ENCODE data around the gene SETSIP. TPM values are rescaled to one million over a fixed set of nuclear protein-coding genes. Genes with fewer than 3 reads are reported as not detected.
"Not testable (repeated sequence)": the region's sequence is repeated elsewhere in the genome, so short reads cannot be mapped to it uniquely, and the experiment has no call there.

Gene SETSIP
- total RNA-seq, 2 experiments from 2014 or later = not detected

GRCh38 chr1:92085727-92086126 lies 10.5 kb upstream of the SETSIP start:
- ChIA-PET CTCF (interaction anchor here (1.3 kb wide), 1 partner anchor 11 kb away, joined by 3 read pairs; no protein-coding TSS in a partner anchor), POLR2A (no interaction called here)
- Mint-ChIP-seq H3K36me3 (ENCODE audit: low read depth) (peaks cover 19% of the 10 kb centered on the region), H3K4me3 (no peak overlapping the region), H3K27ac (no peak overlapping the region), H3K4me1 (peaks cover 9% of the 10 kb centered on the region), H3K27me3 (no peaks in the 10 kb centered on the region), H3K9me3 (ENCODE audit: low read depth) (peaks cover 2% of the 10 kb centered on the region)
- ATAC-seq (no peak), DNase-seq (no peak)
- intact Hi-C loops (cut with DNase I, micrococcal nuclease) = no loop called here

DNA sequence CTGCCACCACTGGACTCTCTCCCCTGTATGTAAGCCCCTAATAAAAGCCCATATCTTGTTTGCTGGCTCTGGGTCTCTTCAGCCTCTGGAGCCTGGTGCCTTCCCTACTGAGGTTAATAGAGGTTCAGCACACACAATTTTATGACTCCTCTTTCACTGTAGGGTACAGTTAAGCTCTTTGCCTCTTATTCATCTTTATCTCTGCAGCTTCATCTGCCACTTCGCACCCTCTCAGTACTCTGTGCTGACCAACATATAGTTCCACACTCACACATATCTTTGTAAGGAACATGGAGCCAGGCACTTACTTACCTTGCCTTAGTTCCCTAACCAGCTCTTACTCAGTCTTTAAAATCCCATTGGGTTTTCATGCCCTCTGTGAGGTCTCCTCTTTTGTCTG lies 9.4 kb upstream of the SETSIP start:
- ChIA-PET CTCF (interaction anchor here (1.3 kb wide), 1 partner anchor 10 kb away, joined by 3 read pairs; no protein-coding TSS in a partner anchor), POLR2A (no interaction called here)
- DNase-seq (no peak), ATAC-seq (no peak)
- no peaks in the 10 kb centered on the region for H3K27me3 Mint-ChIP-seq
- peaks cover 2% of the 10 kb centered on the region for H3K9me3 Mint-ChIP-seq (ENCODE audit: low read depth)
- H3K27ac Mint-ChIP-seq = no peak overlapping the region
- intact Hi-C loops (cut with DNase I, micrococcal nuclease) = loop anchor here in 1 of 2 experiments (5.0 kb wide), 1 partner anchor 748 kb away; the partner anchor contains the start of gene RPL5
- H3K4me3 Mint-ChIP-seq = no peak overlapping the region
- H3K36me3 Mint-ChIP-seq (ENCODE audit: low read depth) = peaks cover 19% of the 10 kb centered on the region
- H3K4me1 Mint-ChIP-seq = peaks cover 14% of the 10 kb centered on the region

- CTCF ChIA-PET = interaction anchor here (0.8 to 1.2 kb wide), 4 partner anchors 81 to 750 kb away, joined by 3 to 4 read pairs (median 3); partner anchors contain the start of gene RPL5
- Mint-ChIP-seq H3K4me1 (peaks cover 15% of the 10 kb centered on the region), H3K4me3 (peak overlapping the region; percentile 84), H3K27me3 (no peaks in the 10 kb centered on the region), H3K9me3 (ENCODE audit: low read depth) (peaks cover 2% of the 10 kb centered on the region), H3K36me3 (ENCODE audit: low read depth) (peaks cover 13% of the 10 kb centered on the region), H3K27ac (no peak overlapping the region)
- no peak for ATAC-seq
- intact Hi-C loops (cut with DNase I, micrococcal nuclease) = loop anchor here in 1 of 2 experiments (2.0 to 5.0 kb wide), 3 partner anchors 542 to 751 kb away; partner anchors contain the start of genes CDC7 and RPL5
- DNase-seq = no peak
- POLR2A ChIA-PET = no interaction called here
These were observed 5.8 kb upstream of the SETSIP start for GRCh38 chr1:92081031-92081430.

- Mint-ChIP-seq H3K9me3 (ENCODE audit: low read depth) (peaks cover 2% of the 10 kb centered on the region), H3K4me1 (peaks cover 15% of the 10 kb centered on the region), H3K27me3 (no peaks in the 10 kb centered on the region), H3K4me3 (peak within 1 kb of the TSS; percentile 84), H3K27ac (peak within 1 kb of the TSS; percentile 94), H3K36me3 (ENCODE audit: low read depth) (peaks cover 8% of the 10 kb centered on the region)
- ATAC-seq = peak; percentile 96
- CTCF ChIA-PET = interaction anchor here (0.8 to 1.2 kb wide), 5 partner anchors 80 to 751 kb away, joined by 3 to 4 read pairs (median 3); partner anchors contain the start of gene RPL5
- POLR2A ChIA-PET = interaction anchor here (0.6 kb wide), 1 partner anchor 175 kb away, joined by 3 read pairs; no protein-coding TSS in a partner anchor
- intact Hi-C loops (cut with DNase I, micrococcal nuclease) = loop anchor here in 1 of 2 experiments (1.0 to 5.0 kb wide), 4 partner anchors 218 to 752 kb away; partner anchors contain the start of genes CDC7, GLMN and RPL5
- DNase-seq = peak; percentile 90
These were observed 5.1 kb upstream of the SETSIP start, which contains the start of gene BTBD8 for GRCh38 chr1:92080128-92080985. Gene BTBD8, plus strand, starts transcription at chr1:92080345. Its CDS starts 227 bp downstream, at chr1:92080572.

- ChIA-PET POLR2A (no interaction called here), CTCF (interaction anchor here (1.2 to 1.8 kb wide), 2 partner anchors 83 to 542 kb away, joined by 3 to 4 read pairs; no protein-coding TSS in a partner anchor)
- Mint-ChIP-seq H3K4me1 (peaks cover 15% of the 10 kb centered on the region), H3K4me3 (peak overlapping the region; percentile 84), H3K27ac (no peak overlapping the region), H3K27me3 (no peaks in the 10 kb centered on the region), H3K36me3 (ENCODE audit: low read depth) (no peaks in the 10 kb centered on the region), H3K9me3 (ENCODE audit: low read depth) (no peaks in the 10 kb centered on the region)
- intact Hi-C loops (cut with DNase I, micrococcal nuclease) = no loop called here
- DNase-seq (no peak), ATAC-seq (no peak)
These were observed 4.2 kb upstream of the SETSIP start for GRCh38 chr1:92079441-92079840.

DNA sequence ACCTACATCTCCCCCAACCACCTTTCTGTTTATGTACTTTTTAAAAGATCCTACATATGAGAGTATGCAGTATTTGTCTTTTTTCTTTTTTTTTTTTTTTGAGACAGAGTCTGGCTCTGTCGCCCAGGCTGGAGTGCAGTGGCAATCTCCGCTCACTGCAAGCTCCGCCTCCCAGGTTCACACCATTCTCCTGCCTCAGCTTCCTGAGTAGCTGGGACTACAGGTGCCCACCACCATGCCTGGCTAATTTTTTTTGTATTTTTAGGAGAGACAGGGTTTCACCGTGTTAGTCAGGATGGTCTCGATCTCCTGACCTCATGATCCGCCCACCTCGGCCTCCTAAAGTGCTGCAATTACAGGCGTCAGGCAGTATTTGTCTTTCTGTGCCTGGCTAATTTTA lies 2.9 kb upstream of the SETSIP start:
- H3K36me3 Mint-ChIP-seq (ENCODE audit: low read depth); DNase-seq; H3K27ac Mint-ChIP-seq; ATAC-seq; H3K9me3 Mint-ChIP-seq (ENCODE audit: low read depth); H3K4me3 Mint-ChIP-seq; H3K27me3 Mint-ChIP-seq; POLR2A ChIA-PET; intact Hi-C loops (cut with DNase I, micrococcal nuclease): not testable (repeated sequence)
- CTCF ChIA-PET = interaction anchor here (1.8 kb wide), 1 partner anchor 81 kb away, joined by 4 read pairs; no protein-coding TSS in a partner anchor
- peaks cover 13% of the 10 kb centered on the region for H3K4me1 Mint-ChIP-seq

DNA sequence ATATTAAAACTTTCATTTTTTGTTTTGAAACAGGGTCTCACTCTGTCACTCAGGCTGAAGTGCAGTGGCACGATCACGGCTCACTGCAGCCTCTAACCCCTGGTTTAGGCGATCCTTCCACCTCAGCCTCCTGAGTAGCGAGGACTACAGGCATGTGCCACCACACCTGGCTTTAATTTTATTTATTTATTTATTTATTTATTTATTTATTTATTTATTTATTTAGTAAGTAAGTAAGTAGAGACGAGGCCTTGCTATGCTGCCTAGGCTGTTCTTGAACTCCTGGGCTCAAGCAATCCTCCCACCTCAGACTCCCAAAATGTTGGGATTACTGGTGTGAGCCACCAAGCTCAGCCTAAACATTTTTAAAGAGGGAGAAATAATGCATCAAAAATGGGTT lies 1.2 kb upstream of the SETSIP start:
- CTCF ChIA-PET = no interaction called here
- H3K4me1 Mint-ChIP-seq = peaks cover 8% of the 10 kb centered on the region

GRCh38 chr1:92074446-92074845 lies 765 bp downstream of the SETSIP start:
- ATAC-seq; POLR2A ChIA-PET; H3K4me3 Mint-ChIP-seq; H3K27me3 Mint-ChIP-seq; DNase-seq; intact Hi-C loops (cut with DNase I, micrococcal nuclease); H3K36me3 Mint-ChIP-seq (ENCODE audit: low read depth); H3K9me3 Mint-ChIP-seq (ENCODE audit: low read depth); H3K4me1 Mint-ChIP-seq; H3K27ac Mint-ChIP-seq: not testable (repeated sequence)
- CTCF ChIA-PET = interaction anchor here (0.7 kb wide), 1 partner anchor 11 kb away, joined by 3 read pairs; no protein-coding TSS in a partner anchor

More for the DNA sequence above, 1.2 kb upstream of the SETSIP start:
- H3K9me3 Mint-ChIP-seq (ENCODE audit: low read depth) = no peaks in the 10 kb centered on the region
- DNase-seq (no peak), ATAC-seq (no peak)
- POLR2A ChIA-PET = no interaction called here
- intact Hi-C loops (cut with DNase I, micrococcal nuclease) = no loop called here
- H3K4me3 Mint-ChIP-seq = no peak overlapping the region
- no peaks in the 10 kb centered on the region for H3K36me3 Mint-ChIP-seq (ENCODE audit: low read depth)
- no peak overlapping the region for H3K27ac Mint-ChIP-seq
- H3K27me3 Mint-ChIP-seq = no peaks in the 10 kb centered on the region

- intact Hi-C loops (cut with DNase I, micrococcal nuclease) = no loop called here
- H3K36me3 Mint-ChIP-seq (ENCODE audit: low read depth) = no peaks in the 10 kb centered on the region
- no peak overlapping the region for H3K4me3 Mint-ChIP-seq
- CTCF ChIA-PET = interaction anchor here (0.5 kb wide), 1 partner anchor 604 kb away, joined by 3 read pairs; no protein-coding TSS in a partner anchor
- H3K27ac Mint-ChIP-seq = no peak overlapping the region
- DNase-seq (no peak), ATAC-seq (no peak)
- no peaks in the 10 kb centered on the region for H3K27me3 Mint-ChIP-seq
- H3K9me3 Mint-ChIP-seq (ENCODE audit: low read depth) = no peaks in the 10 kb centered on the region
- POLR2A ChIA-PET = no interaction called here
- no peaks in the 10 kb centered on the region for H3K4me1 Mint-ChIP-seq
These were observed 4.3 kb downstream of the SETSIP start for GRCh38 chr1:92070892-92071291.

- Mint-ChIP-seq H3K27ac (no peak overlapping the region), H3K9me3 (ENCODE audit: low read depth) (no peaks in the 10 kb centered on the region), H3K27me3 (no peaks in the 10 kb centered on the region), H3K4me3 (no peak overlapping the region), H3K36me3 (ENCODE audit: low read depth) (no peaks in the 10 kb centered on the region), H3K4me1 (no peaks in the 10 kb centered on the region)
- ATAC-seq = no peak
- POLR2A ChIA-PET = no interaction called here
- no peak for DNase-seq
- CTCF ChIA-PET = no interaction called here
- intact Hi-C loops (cut with DNase I, micrococcal nuclease) = no loop called here
These were observed 8.9 kb downstream of the SETSIP start for GRCh38 chr1:92066321-92066720.

GRCh38 chr1:92065042-92065441 lies 10.2 kb downstream of the SETSIP start:
- CTCF ChIA-PET = no interaction called here
- POLR2A ChIA-PET = no interaction called here
- DNase-seq (no peak), ATAC-seq (no peak)
- no peak overlapping the region for H3K4me3 Mint-ChIP-seq
- H3K36me3 Mint-ChIP-seq (ENCODE audit: low read depth) = no peaks in the 10 kb centered on the region
- H3K27me3 Mint-ChIP-seq = no peaks in the 10 kb centered on the region
- no peaks in the 10 kb centered on the region for H3K9me3 Mint-ChIP-seq (ENCODE audit: low read depth)
- H3K4me1 Mint-ChIP-seq = no peaks in the 10 kb centered on the region
- no peak overlapping the region for H3K27ac Mint-ChIP-seq
- intact Hi-C loops (cut with DNase I, micrococcal nuclease) = no loop called here
